ENCODE measurements around the gene SSBP3. TPM values are rescaled to one million over a fixed set of nuclear protein-coding genes. Genes with fewer than 3 reads are reported as not detected.

The SSBP3 gene
- total and polyA plus RNA-seq, 9 donors: 41.2 to 247 (median 156) TPM

DNA sequence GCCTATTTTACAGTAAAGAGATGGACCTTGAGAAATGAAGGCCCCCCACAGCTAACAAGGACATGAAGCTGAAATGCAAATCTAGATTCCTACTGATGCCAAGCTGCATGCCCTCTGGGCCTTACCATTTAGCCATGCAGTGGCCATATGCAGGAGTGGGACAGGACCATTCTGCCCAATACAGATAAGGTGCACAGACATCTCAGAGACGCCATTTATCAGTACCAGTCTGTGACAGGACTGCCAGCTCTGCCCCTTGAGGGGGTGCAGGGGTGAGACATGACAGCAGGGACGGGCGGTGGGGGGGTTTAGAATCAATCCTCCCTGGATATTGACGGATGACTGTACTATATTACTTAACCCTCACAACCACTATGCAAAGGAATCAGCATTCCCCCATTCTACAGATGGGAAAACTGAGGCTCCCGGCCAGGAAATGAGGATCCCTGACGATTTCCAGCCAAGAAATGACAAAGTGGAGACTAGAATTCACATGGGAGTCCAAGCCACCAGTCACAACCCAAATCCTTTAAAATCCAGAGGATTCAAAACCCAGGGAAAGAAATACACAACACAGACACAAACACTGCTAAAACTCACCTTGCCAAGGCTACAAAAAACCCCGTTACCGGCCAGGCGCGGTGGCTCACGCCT, 10.8 kb downstream of the SSBP3 start:
- TF ChIP-seq, protein P1, sequence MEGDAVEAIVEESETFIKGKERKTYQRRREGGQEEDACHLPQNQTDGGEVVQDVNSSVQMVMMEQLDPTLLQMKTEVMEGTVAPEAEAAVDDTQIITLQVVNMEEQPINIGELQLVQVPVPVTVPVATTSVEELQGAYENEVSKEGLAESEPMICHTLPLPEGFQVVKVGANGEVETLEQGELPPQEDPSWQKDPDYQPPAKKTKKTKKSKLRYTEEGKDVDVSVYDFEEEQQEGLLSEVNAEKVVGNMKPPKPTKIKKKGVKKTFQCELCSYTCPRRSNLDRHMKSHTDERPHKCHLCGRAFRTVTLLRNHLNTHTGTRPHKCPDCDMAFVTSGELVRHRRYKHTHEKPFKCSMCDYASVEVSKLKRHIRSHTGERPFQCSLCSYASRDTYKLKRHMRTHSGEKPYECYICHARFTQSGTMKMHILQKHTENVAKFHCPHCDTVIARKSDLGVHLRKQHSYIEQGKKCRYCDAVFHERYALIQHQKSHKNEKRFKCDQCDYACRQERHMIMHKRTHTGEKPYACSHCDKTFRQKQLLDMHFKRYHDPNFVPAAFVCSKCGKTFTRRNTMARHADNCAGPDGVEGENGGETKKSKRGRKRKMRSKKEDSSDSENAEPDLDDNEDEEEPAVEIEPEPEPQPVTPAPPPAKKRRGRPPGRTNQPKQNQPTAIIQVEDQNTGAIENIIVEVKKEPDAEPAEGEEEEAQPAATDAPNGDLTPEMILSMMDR (IDR thresholded peaks at IDR 0.05): no peak
- no peak for TF ChIP-seq POLR2A (IDR thresholded peaks at IDR 0.05)
- no peak for TF ChIP-seq EP300 (IDR thresholded peaks at IDR 0.05)
- 84 to 95% (median 91%) methylated on average over 11 of the region's 11 CpGs for WGBS, 3 donors
- H3K36me3 ChIP-seq: no peaks in the 10 kb centered on the region
- DNase-seq: no peak
- H3K9me3 ChIP-seq: no peaks in the 10 kb centered on the region
- H3K27ac ChIP-seq: no peak overlapping the region
- no peak overlapping the region for H3K4me3 ChIP-seq
- intact Hi-C loops (cut with DNase I): no loop called here
- peaks cover 23% of the 10 kb centered on the region for H3K4me1 ChIP-seq (ENCODE audit: insufficient read depth)
- H3K27me3 ChIP-seq: no peaks in the 10 kb centered on the region

DNA sequence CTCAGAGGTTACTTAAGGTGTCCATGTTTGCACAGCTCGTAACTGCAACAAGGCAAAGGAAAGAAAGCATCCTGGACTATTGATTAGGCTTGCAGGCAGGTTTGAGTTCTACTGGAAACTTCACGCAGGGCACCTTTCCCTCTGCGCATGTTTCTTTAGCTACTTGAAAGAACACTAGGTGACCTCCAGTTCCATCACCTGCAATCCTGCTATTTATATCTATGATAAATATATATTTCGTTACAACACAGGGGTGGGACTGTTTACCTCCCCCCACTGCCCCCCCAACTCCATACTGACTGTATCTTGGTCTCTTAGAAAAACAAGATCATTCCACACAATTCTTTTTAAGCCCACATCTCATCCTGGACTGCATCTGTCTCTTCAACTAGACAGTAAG, 12.1 kb downstream of the SSBP3 start:
- H3K4me3 ChIP-seq: no peak overlapping the region
- intact Hi-C loops (cut with DNase I): no loop called here
- no peak for DNase-seq
- H3K4me1 ChIP-seq (ENCODE audit: insufficient read depth): peaks cover 26% of the 10 kb centered on the region
- no peak overlapping the region for H3K27ac ChIP-seq
- no peaks in the 10 kb centered on the region for H3K9me3 ChIP-seq
- WGBS, 3 donors: 90 to 91% (median 90%) methylated on average over 4 of the region's 4 CpGs
- no peak for TF ChIP-seq POLR2A (IDR thresholded peaks at IDR 0.05)
- TF ChIP-seq, protein P1 (IDR thresholded peaks at IDR 0.05): no peak
- TF ChIP-seq EP300 (IDR thresholded peaks at IDR 0.05): no peak
- H3K27me3 ChIP-seq: no peaks in the 10 kb centered on the region
- no peaks in the 10 kb centered on the region for H3K36me3 ChIP-seq

DNA sequence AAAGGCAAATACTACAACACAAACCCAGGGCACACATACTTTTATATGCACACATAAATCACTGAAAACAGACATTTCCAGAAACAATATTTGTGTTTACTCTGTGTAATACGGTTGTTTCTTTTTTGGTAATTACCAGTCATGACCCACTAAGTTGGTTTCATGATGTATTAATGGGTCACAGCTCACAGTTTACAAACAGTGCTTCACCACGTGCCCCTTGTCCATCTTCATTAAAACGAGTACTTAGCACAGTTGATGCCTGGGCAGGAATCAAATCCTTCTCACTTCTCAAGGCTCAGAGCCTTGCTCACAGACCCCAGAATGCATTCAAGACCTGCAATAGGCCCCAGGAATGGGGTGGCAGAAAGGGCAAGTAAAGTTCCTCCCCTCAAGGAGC, 13.8 kb downstream of the SSBP3 start:
- TF ChIP-seq POLR2A (IDR thresholded peaks at IDR 0.05): no peak
- TF ChIP-seq, protein P1 (IDR thresholded peaks at IDR 0.05): no peak
- no peak for TF ChIP-seq EP300 (IDR thresholded peaks at IDR 0.05)
- no peak overlapping the region for H3K4me3 ChIP-seq
- no peaks in the 10 kb centered on the region for H3K9me3 ChIP-seq
- no peak overlapping the region for H3K27ac ChIP-seq
- intact Hi-C loops (cut with DNase I): no loop called here
- WGBS, 3 donors: 37 to 53% (median 48%) methylated on average over 3 of the region's 3 CpGs
- no peaks in the 10 kb centered on the region for H3K27me3 ChIP-seq
- H3K36me3 ChIP-seq: no peaks in the 10 kb centered on the region
- DNase-seq: no peak
- H3K4me1 ChIP-seq (ENCODE audit: insufficient read depth): peaks cover 24% of the 10 kb centered on the region

DNA sequence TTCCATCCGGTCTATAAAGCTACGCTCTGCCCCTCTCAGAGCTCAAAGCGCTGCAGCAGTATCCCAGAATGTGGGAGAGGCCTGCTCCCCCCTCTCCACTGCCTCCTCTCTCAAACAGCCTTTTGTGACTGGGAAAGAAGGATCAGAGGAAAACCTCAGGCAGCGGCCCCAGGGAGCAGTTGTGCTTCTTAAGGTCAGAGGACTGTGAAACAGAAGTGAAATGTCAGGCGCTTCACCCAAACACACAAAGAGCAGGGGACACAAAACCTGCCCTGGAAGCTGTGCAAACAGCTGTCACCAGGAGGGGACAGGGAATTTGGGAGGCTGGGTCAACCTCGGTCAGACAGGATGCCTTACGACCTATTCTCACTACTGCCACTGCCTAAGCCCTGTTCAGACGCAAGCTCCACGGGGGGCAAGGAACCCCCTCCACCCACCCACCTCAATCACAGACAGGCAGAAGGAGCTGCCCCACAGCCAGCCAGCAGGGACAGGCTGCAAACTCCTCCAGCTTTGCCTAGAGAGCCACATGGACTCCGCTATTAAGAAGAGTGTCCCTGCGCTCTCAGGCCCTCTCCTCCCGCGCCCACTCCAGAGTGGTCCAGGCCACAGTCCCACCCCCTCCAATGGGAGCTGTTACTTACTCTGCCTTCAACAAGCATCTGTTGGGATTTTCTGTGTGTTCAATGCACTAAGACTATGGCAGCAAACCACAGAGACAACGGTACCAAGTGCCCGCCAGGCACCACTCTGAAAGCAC, 14.6 kb downstream of the SSBP3 start:
- Histone ChIP-seq H3K9me3 (no peaks in the 10 kb centered on the region), H3K36me3 (no peaks in the 10 kb centered on the region), H3K27me3 (no peaks in the 10 kb centered on the region), H3K4me1 (ENCODE audit: insufficient read depth) (peaks cover 22% of the 10 kb centered on the region), H3K27ac (no peak overlapping the region), H3K4me3 (no peak overlapping the region)
- DNase-seq: no peak
- TF ChIP-seq, protein P1 (IDR thresholded peaks at IDR 0.05): no peak
- TF ChIP-seq EP300 (IDR thresholded peaks at IDR 0.05): no peak
- TF ChIP-seq POLR2A (IDR thresholded peaks at IDR 0.05): no peak
- 73 to 81% (median 79%) methylated on average over 15 of the region's 15 CpGs for WGBS, 3 donors
- intact Hi-C loops (cut with DNase I): no loop called here
